ENCODE results near the gene HOXC9. TPM values are rescaled to one million over a fixed set of nuclear protein-coding genes. Genes with fewer than 3 reads are reported as not detected.
A peak's percentile ranks its signal among the peaks of the same experiment; 100 is the strongest.

The HOXC9 gene
- total and polyA plus RNA-seq, 8 donors, result 0.08 TPM; not detected in 7

DNA sequence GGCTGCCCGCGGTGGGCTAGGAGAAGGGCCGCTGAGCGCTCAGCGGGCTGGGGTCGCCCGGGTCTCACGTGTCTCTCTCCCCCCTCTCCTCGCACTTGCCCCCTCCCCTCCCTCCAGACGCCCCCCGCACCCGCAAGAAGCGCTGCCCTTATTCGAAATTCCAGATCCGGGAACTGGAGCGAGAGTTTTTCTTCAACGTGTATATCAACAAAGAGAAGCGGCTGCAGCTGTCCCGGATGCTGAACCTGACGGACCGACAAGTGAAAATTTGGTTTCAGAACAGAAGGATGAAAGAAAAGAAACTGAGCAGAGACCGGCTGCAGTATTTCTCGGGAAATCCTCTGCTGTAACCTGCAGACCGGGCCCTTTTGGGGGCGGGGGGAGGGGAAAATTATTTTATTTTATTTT lies 24.9 kb upstream of the HOXC9 start:
- 2 to 9% (median 4%) methylated on average over 15 to 24 of the region's 25 CpGs for WGBS, 5 donors
- no peak for DNase-seq
- H3K9me3 ChIP-seq, result peaks cover 0 to 15% (median 0%) of the 10 kb centered on the region in 4 donors
- no peak overlapping the region for H3K27ac ChIP-seq
- peaks cover 23 to 40% (median 30%) of the 10 kb centered on the region in 4 donors for H3K4me1 ChIP-seq
- H3K4me3 ChIP-seq, result peak overlapping the region in 2 of 4 donors; percentile 35 to 43
- intact Hi-C loops (cut with DNase I; ENCODE audit: low total_unique reads), result no loop called here
- H3K36me3 ChIP-seq, result no peaks in the 10 kb centered on the region
- TF ChIP-seq EP300 (IDR thresholded peaks at IDR 0.05) (no peak), POLR2AphosphoS5 (IDR thresholded peaks at IDR 0.05) (no peak), POLR2A (IDR thresholded peaks at IDR 0.05) (no peak)
- TF ChIP-seq, protein P1, sequence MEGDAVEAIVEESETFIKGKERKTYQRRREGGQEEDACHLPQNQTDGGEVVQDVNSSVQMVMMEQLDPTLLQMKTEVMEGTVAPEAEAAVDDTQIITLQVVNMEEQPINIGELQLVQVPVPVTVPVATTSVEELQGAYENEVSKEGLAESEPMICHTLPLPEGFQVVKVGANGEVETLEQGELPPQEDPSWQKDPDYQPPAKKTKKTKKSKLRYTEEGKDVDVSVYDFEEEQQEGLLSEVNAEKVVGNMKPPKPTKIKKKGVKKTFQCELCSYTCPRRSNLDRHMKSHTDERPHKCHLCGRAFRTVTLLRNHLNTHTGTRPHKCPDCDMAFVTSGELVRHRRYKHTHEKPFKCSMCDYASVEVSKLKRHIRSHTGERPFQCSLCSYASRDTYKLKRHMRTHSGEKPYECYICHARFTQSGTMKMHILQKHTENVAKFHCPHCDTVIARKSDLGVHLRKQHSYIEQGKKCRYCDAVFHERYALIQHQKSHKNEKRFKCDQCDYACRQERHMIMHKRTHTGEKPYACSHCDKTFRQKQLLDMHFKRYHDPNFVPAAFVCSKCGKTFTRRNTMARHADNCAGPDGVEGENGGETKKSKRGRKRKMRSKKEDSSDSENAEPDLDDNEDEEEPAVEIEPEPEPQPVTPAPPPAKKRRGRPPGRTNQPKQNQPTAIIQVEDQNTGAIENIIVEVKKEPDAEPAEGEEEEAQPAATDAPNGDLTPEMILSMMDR (IDR thresholded peaks at IDR 0.05), result no peak
- H3K27me3 ChIP-seq, result peaks cover 36 to 100% (median 100%) of the 10 kb centered on the region in 3 donors

DNA sequence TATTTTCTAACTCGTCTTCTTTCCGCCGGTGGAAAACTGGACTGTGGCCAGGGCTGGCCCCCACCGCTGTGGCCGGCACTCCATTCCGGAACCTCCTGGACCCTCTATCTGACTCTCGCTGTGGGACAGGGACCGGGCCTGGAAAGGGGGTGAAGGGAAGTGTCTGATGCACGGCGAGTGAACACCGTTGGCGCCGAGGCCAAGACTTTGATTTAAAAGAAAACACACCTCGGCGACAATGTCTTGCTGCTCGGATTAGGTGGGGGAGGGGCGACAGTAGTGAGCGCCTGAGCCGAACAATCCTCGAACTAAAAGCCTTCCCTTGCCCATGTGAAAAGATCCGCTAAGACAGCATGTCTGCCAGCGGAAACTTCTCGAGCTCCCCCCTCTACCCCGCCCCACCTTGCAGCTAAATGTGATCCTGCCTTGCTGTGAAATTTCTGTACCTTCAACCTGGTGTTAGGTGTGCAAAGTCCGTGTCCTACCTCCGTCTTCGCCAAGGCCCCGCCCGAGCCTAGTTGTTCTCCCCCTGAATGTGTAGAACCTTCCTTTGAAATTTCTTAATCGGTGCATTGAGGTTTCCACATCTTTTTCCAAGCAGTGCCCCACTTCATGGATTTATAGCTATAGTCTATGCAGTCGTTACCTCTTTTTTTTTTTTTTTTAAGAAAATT lies 24.3 kb upstream of the HOXC9 start:
- H3K9me3 ChIP-seq, result peaks cover 0 to 15% (median 0%) of the 10 kb centered on the region in 4 donors
- H3K27me3 ChIP-seq, result peaks cover 32 to 100% (median 100%) of the 10 kb centered on the region in 3 donors
- 7 to 12% (median 12%) methylated on average over 31 of the region's 31 CpGs for WGBS, 5 donors
- H3K36me3 ChIP-seq, result no peaks in the 10 kb centered on the region
- H3K27ac ChIP-seq, result no peak overlapping the region
- DNase-seq, result no peak
- H3K4me3 ChIP-seq, result peak overlapping the region in 1 of 4 donors; percentile 43
- TF ChIP-seq, protein P1 (IDR thresholded peaks at IDR 0.05), result no peak
- no peak for TF ChIP-seq POLR2AphosphoS5 (IDR thresholded peaks at IDR 0.05)
- TF ChIP-seq EP300 (IDR thresholded peaks at IDR 0.05), result no peak
- no peak for TF ChIP-seq POLR2A (IDR thresholded peaks at IDR 0.05)
- peaks cover 23 to 40% (median 30%) of the 10 kb centered on the region in 4 donors for H3K4me1 ChIP-seq
- intact Hi-C loops (cut with DNase I; ENCODE audit: low total_unique reads), result no loop called here

DNA sequence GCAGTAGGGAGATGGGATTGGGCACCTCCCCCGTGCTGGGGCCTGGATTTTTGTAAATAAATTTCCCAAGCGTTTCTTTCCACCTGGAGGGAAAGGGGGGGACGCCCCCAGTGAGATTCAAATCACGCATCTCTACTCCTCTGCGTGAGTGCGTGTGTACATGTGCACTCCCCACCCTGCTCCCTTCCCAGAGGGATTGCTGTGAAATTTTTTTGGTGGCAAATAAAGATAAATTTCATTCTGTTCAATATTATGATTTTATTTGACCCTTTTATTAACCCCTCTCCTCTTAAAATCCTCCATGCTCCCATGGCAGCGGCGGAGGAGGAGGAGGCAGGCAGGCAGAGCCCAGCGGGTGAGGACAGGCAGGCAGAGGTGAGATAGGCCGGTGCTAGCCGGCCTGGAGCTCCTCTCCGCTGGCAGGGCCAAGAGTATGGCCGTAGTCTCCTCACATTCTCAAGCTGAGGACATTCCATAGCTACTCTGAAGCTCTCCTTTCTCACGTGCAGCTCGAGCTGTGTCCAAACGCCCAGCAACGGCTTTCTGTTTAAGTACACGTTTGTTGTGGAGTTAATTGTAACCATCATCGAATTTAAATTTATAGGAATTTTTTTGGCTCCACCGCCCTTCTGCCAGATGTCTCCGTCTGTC lies 23.7 kb upstream of the HOXC9 start:
- TF ChIP-seq POLR2A (IDR thresholded peaks at IDR 0.05) (no peak), POLR2AphosphoS5 (IDR thresholded peaks at IDR 0.05) (no peak), EP300 (IDR thresholded peaks at IDR 0.05) (no peak)
- TF ChIP-seq, protein P1 (IDR thresholded peaks at IDR 0.05), result no peak
- peaks cover 30 to 100% (median 100%) of the 10 kb centered on the region in 3 donors for H3K27me3 ChIP-seq
- 16 to 23% (median 17%) methylated on average over 21 of the region's 21 CpGs for WGBS, 5 donors
- peaks cover 0 to 15% (median 0%) of the 10 kb centered on the region in 4 donors for H3K9me3 ChIP-seq
- H3K4me1 ChIP-seq, result peaks cover 23 to 40% (median 30%) of the 10 kb centered on the region in 4 donors
- no peaks in the 10 kb centered on the region for H3K36me3 ChIP-seq
- H3K4me3 ChIP-seq, result no peak overlapping the region
- H3K27ac ChIP-seq, result no peak overlapping the region
- no peak for DNase-seq
- intact Hi-C loops (cut with DNase I; ENCODE audit: low total_unique reads), result no loop called here

DNA sequence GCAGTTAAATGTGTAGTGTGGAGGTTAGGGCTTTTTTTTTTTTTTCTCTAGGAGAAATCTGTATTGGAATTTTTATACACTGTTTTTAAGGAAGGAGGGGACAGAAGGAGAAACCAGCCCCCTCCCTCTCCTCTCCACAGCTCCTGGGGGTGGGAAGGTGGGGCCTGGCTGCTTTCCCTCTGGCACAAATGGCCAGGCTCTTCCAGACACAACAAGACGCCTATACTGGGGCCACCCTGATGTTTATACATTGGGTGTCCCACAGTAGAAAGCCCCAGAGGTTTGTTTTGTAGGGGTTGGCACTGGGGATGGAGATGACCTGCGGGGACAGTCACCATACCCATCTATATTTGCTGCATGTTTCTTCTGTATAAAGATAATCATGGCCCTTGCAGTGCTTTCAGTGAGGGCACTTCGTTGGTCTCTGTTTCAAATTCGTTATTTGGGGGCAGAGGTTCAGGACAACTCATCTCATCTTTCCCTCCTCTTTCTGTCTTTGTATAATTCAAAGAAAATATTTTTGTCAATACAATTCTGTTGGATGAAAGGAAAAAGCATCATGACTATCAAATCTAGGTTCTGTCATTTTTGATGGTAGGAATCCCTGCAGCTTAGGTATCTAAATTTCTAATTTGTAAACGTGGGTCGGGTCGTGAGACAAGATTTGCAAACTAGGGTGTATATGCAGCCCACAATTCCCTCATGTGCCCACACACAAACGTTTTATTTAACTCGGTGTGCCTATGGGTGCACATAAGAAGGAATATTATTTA lies 23.0 kb upstream of the HOXC9 start:
- peaks cover 0 to 18% (median under 1%) of the 10 kb centered on the region in 4 donors for H3K9me3 ChIP-seq
- no peak overlapping the region for H3K27ac ChIP-seq
- no peak for DNase-seq
- H3K4me1 ChIP-seq, result peaks cover 23 to 40% (median 30%) of the 10 kb centered on the region in 4 donors
- H3K4me3 ChIP-seq, result no peak overlapping the region
- intact Hi-C loops (cut with DNase I; ENCODE audit: low total_unique reads), result no loop called here
- peaks cover 36 to 100% (median 99%) of the 10 kb centered on the region in 3 donors for H3K27me3 ChIP-seq
- H3K36me3 ChIP-seq, result no peaks in the 10 kb centered on the region
- WGBS, 5 donors, result 10 to 19% (median 12%) methylated on average over 9 of the region's 9 CpGs
- TF ChIP-seq, protein P1 (IDR thresholded peaks at IDR 0.05), result no peak
- no peak for TF ChIP-seq POLR2AphosphoS5 (IDR thresholded peaks at IDR 0.05)
- no peak for TF ChIP-seq POLR2A (IDR thresholded peaks at IDR 0.05)
- no peak for TF ChIP-seq EP300 (IDR thresholded peaks at IDR 0.05)

Data from stomach (tissue), 9 donors.